NK-92 (cell line): Measurements from ENCODE around the gene PUS7L.

Source experiments
- DNase-seq: peaks from one replicate; lab custom pipeline; 2025; ENCODE audit not compliant: unreplicated experiment; lab: John Stamatoyannopoulos, UW

Gene PUS7L

GRCh38 chr12:43675048-43675904 is 83.3 kb downstream of the PUS7L start:
- no peak for DNase-seq

DNA sequence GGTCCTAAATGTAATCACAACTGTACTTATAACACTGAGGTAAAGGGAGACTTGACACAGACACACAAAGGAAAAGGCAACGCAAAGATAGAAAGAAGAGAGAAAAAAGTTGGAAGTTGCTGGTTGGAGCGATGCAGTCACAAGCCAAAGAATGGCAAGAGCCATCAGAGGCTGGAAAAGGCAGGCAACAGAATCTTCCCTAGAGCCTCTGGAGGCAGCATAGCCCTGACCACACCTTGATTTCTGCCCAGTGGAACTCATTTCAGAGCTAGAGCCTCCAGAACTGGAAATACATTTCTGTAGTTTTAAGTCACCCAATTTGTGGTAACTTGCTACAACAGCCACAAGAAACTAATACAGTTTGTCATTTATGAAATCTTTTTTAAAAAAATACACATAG is 89.2 kb downstream of the PUS7L start:
- DNase-seq: no peak
